Omental fat pad (tissue), 4 donors: ENCODE measurements around the gene RAB4B. TPM values are rescaled to one million over a fixed set of nuclear protein-coding genes. Genes with fewer than 3 reads are reported as not detected.
A peak's percentile ranks its signal among the peaks of the same experiment; 100 is the strongest.

Experiments used
- ATAC-seq: fragments of 150-250 bp; one replicate; pipeline ENCODE4 v1.9.1; 2016; ENCODE audit warnings: mild to moderate bottlenecking, moderate library complexity; ENCODE audit not compliant: low FRiP score
- DNase-seq: peaks from one replicate; pipeline ENCODE4 v3.0.0-alpha.2; 2019; ENCODE audit warnings: low spot score
- CTCF ChIP-seq, 3 donors: fragments of 450-650 bp; IDR thresholded peaks; one replicate each; pipeline ENCODE4 v1.5.1; 2016 to 2017; ENCODE audit warnings: antibody characterized with exemption in 3 of 3, mild to moderate bottlenecking in 3 of 3, moderate library complexity in 2 of 3
- total RNA-seq, 4 donors: library from RNA; depleted of rRNA; stranded (reverse); fragments of >200 nt; gene quantifications; one replicate each; pipeline ENCODE4 v1.1.0, GENCODE V29; 2016

The RAB4B gene
- total RNA-seq, 4 donors from 2014 or later, result 20.0 to 37.0 (median 21.7) TPM

GRCh38 chr19:40797963-40798682 is 20.1 kb downstream of the RAB4B start:
- DNase-seq (no peak), ATAC-seq (peak; percentile 32)
- no peak for TF ChIP-seq CTCF (IDR thresholded peaks at IDR 0.05)

GRCh38 chr19:40798683-40799557 is 20.9 kb downstream of the RAB4B start, which contains the start of gene EGLN2:
Gene EGLN2, plus strand, starts transcription at chr19:40799191. Its CDS starts 1,382 bp downstream, at chr19:40800573.
- TF ChIP-seq CTCF (IDR thresholded peaks at IDR 0.05), result no peak
- ATAC-seq (peak; percentile 91), DNase-seq (peak; percentile 100)

- DNase-seq (no peak), ATAC-seq (peak; percentile 12)
- TF ChIP-seq CTCF (IDR thresholded peaks at IDR 0.05), result no peak
Observed at GRCh38 chr19:40799558-40800338, 21.7 kb downstream of the RAB4B start.

GRCh38 chr19:40800339-40800996 is 22.4 kb downstream of the RAB4B start:
- no peak for DNase-seq
- ATAC-seq, result no peak
- TF ChIP-seq CTCF (IDR thresholded peaks at IDR 0.05), result no peak

GRCh38 chr19:40800997-40801377 is 22.9 kb downstream of the RAB4B start:
- TF ChIP-seq CTCF (IDR thresholded peaks at IDR 0.05), result no peak
- no peak for ATAC-seq
- DNase-seq, result no peak
